H1 (cell line): ENCODE results near the gene SMAD6. TPM values are rescaled to one million over a fixed set of nuclear protein-coding genes. Genes with fewer than 3 reads are reported as not detected.

ENCODE experiments used
- CTCF ChIA-PET: fragments of 300-600 bp; sonication (Branson Sonifier 250); formaldehyde crosslinking; loops from one replicate; lab custom pipeline; 2021; ENCODE audit not compliant: partially characterized antibody; lab: Charles Lee
- POLR2A ChIA-PET: fragments of 300-600 bp; sonication (Branson Sonifier 250); formaldehyde crosslinking; loops from one replicate; lab custom pipeline; 2021; ENCODE audit warnings: inconsistent platforms; ENCODE audit not compliant: partially characterized antibody; lab: Charles Lee
- DNase-seq, 2 experiments: peaks; one replicate each; pipeline versions ENCODE4 v3.0.0 to v3.0.0-alpha.2; 2010 to 2022; ENCODE audit warnings: low spot score in 2 of 2, low read depth in 1 of 2, mixed read lengths in 1 of 2
- FAIRE-seq: peaks from 2 replicates; lab custom pipeline; 2011; peaks lifted over from hg19 to GRCh38; lab: Jason Lieb, UNC
- H2AFZ ChIP-seq: 2 replicates; pipeline ENCODE4 v1.8.1; 2012; ENCODE audit warnings: low read length, inconsistent platforms
- H2AK5ac ChIP-seq: 2 replicates; pipeline ENCODE4 v1.6.1; 2013; ENCODE audit warnings: low read depth, low read length
- H2BK120ac ChIP-seq: replicated peaks from 2 replicates; pipeline ENCODE3; 2013; ENCODE audit warnings: low read depth, low read length, inconsistent platforms
- H2BK12ac ChIP-seq: 2 replicates; pipeline ENCODE4 v1.6.1; 2013; ENCODE audit warnings: low read depth, low read length
- H2BK15ac ChIP-seq: 2 replicates; pipeline ENCODE4 v1.6.1; 2013; ENCODE audit warnings: low read length
- H2BK20ac ChIP-seq: 2 replicates; pipeline ENCODE4 v1.6.1; 2013; ENCODE audit warnings: low read length
- H2BK5ac ChIP-seq: 2 replicates; pipeline ENCODE4 v1.6.1; 2013; ENCODE audit warnings: low read depth, low read length
- H3K14ac ChIP-seq: 2 replicates; pipeline ENCODE4 v1.6.1; 2013; ENCODE audit warnings: inconsistent platforms; ENCODE audit not compliant: insufficient read length
- H3K18ac ChIP-seq: 2 replicates; pipeline ENCODE4 v1.6.1; 2013; ENCODE audit warnings: low read length; ENCODE audit errors: extremely low read depth
- H3K23ac ChIP-seq: 2 replicates; pipeline ENCODE4 v1.6.1; 2013; ENCODE audit warnings: inconsistent platforms; ENCODE audit not compliant: insufficient read length
- H3K23me2 ChIP-seq: 2 replicates; pipeline ENCODE4 v1.6.1; 2013; ENCODE audit warnings: low read depth, low read length
- H3K27ac ChIP-seq: 2 replicates; pipeline ENCODE4 v1.6.1; 2011; ENCODE audit warnings: low read depth, low read length, inconsistent platforms
- H3K27me3 ChIP-seq, 4 experiments: replicated peaks in 1 of 4; 1 replicate in 1 of 4; 2 replicates in 3 of 4; pipeline versions ENCODE4 v1.6.1 to v1.8.1; 2011 to 2013; ENCODE audit warnings: low read length in 3 of 4, mild to moderate bottlenecking in 3 of 4, inconsistent platforms in 2 of 4, mixed read lengths in 2 of 4, moderate library complexity in 1 of 4; ENCODE audit not compliant: control insufficient read depth in 3 of 4, insufficient read depth in 3 of 4; ENCODE audit errors: extremely low read depth in 1 of 4
- H3K36me3 ChIP-seq, 4 experiments: 2 replicates each; pipeline versions ENCODE4 v1.6.1 to v1.8.1; 2011 to 2013; ENCODE audit warnings: mild to moderate bottlenecking in 4 of 4, low read length in 3 of 4, moderate library complexity in 2 of 4, control low read depth in 1 of 4, inconsistent platforms in 1 of 4; ENCODE audit not compliant: insufficient read depth in 4 of 4, control insufficient read depth in 2 of 4
- H3K4ac ChIP-seq: replicated peaks from 2 replicates; pipeline ENCODE3; 2013; ENCODE audit warnings: low read length, low read depth, mixed read lengths, inconsistent platforms; ENCODE audit not compliant: insufficient read length
- H3K4me1 ChIP-seq, 4 experiments: replicated peaks in 1 of 4; 1 replicate in 1 of 4; 2 replicates in 3 of 4; pipeline versions ENCODE4 v1.6.1 to v1.8.1; 2011 to 2013; ENCODE audit warnings: low read length in 3 of 4, inconsistent platforms in 2 of 4, mixed read lengths in 1 of 4; ENCODE audit not compliant: insufficient read depth in 4 of 4, control insufficient read depth in 3 of 4
- H3K4me2 ChIP-seq, 2 experiments: 2 replicates each; pipeline versions ENCODE4 v1.6.1 to v1.8.1; 2011 to 2013; ENCODE audit warnings: low read depth in 2 of 2, low read length in 2 of 2, control low read depth in 1 of 2, inconsistent platforms in 1 of 2, mild to moderate bottlenecking in 1 of 2; ENCODE audit not compliant: insufficient read depth in 1 of 2
- H3K4me3 ChIP-seq, 4 experiments: fragments of 200-600, 300-600 bp in 1 of 4; sonication (generic), shearing (Covaris generic), sonication (Bioruptor Twin) in 1 of 4; 2 replicates each; pipeline versions ENCODE4 v1.5.1 to v1.8.1; 2011 to 2016; ENCODE audit warnings: low read length in 4 of 4, low read depth in 3 of 4, control low read depth in 2 of 4, inconsistent platforms in 2 of 4, mild to moderate bottlenecking in 2 of 4, mixed read lengths in 1 of 4, moderate library complexity in 1 of 4; ENCODE audit not compliant: insufficient read depth in 2 of 4; ENCODE audit errors: extremely low read depth in 1 of 4
- H3K56ac ChIP-seq: replicated peaks from 2 replicates; pipeline ENCODE3; 2013; ENCODE audit warnings: low read depth, mild to moderate bottlenecking, mixed read lengths, low read length, inconsistent platforms; ENCODE audit not compliant: insufficient read length
- H3K79me1 ChIP-seq: 2 replicates; pipeline ENCODE4 v1.6.1; 2013; ENCODE audit warnings: low read depth, low read length, control low read depth
- H3K79me2 ChIP-seq, 2 experiments: 2 replicates each; pipeline versions ENCODE4 v1.6.1 to v1.8.1; 2012 to 2013; ENCODE audit warnings: low read length in 2 of 2, mild to moderate bottlenecking in 2 of 2, inconsistent platforms in 1 of 2; ENCODE audit not compliant: insufficient read depth in 2 of 2, control insufficient read depth in 1 of 2
- H3K9ac ChIP-seq, 4 experiments: replicated peaks in 1 of 4; 1 replicate in 1 of 4; 2 replicates in 3 of 4; pipeline versions ENCODE4 v1.6.1 to v1.8.1; 2011 to 2013; ENCODE audit warnings: low read depth in 3 of 4, low read length in 3 of 4, control low read depth in 2 of 4, mild to moderate bottlenecking in 2 of 4, moderate library complexity in 2 of 4, inconsistent platforms in 1 of 4; ENCODE audit errors: extremely low read depth in 1 of 4
- H3K9me3 ChIP-seq, 2 experiments: 2 replicates each; pipeline versions ENCODE4 v1.6.1 to v1.8.1; 2012 to 2013; ENCODE audit warnings: mild to moderate bottlenecking in 2 of 2, moderate library complexity in 2 of 2, control low read depth in 1 of 2, inconsistent platforms in 1 of 2, low read depth in 1 of 2, low read length in 1 of 2, mixed read lengths in 1 of 2; ENCODE audit not compliant: insufficient read depth in 2 of 2
- H4K20me1 ChIP-seq, 2 experiments: replicated peaks in 1 of 2; 2 replicates each; pipeline versions ENCODE3 to v1.8.1; 2011 to 2013; ENCODE audit warnings: inconsistent platforms in 2 of 2, low read length in 2 of 2, mild to moderate bottlenecking in 1 of 2; ENCODE audit not compliant: insufficient read depth in 2 of 2, control insufficient read depth in 1 of 2
- H4K5ac ChIP-seq: 2 replicates; pipeline ENCODE4 v1.6.1; 2013; ENCODE audit warnings: low read length, low read depth, mixed read lengths, inconsistent platforms; ENCODE audit not compliant: insufficient read length
- H4K8ac ChIP-seq: 2 replicates; pipeline ENCODE4 v1.8.0; 2013; ENCODE audit warnings: mild to moderate bottlenecking, moderate library complexity, low read length, inconsistent platforms; ENCODE audit not compliant: insufficient read depth; ENCODE audit errors: extremely low read depth
- H4K91ac ChIP-seq: replicated peaks from 2 replicates; pipeline ENCODE3; 2013; ENCODE audit warnings: low read length, mixed read lengths, inconsistent platforms; ENCODE audit not compliant: insufficient read length
- EZH2 ChIP-seq: fragments of 200-600 bp; sonication (generic); IDR thresholded peaks from 2 replicates; pipeline ENCODE4 v1.7.1; 2012; ENCODE audit warnings: low read depth, mild to moderate bottlenecking, moderate library complexity, low read length, inconsistent platforms; ENCODE audit not compliant: severe bottlenecking
- JUN ChIP-seq: IDR thresholded peaks from 2 replicates; pipeline ENCODE4 v1.6.1; 2011; ENCODE audit warnings: low read depth, mild to moderate bottlenecking, improper control_type of control experiment, low read length
- KDM5A ChIP-seq: fragments of 200-600 bp; IDR thresholded peaks from 2 replicates; pipeline ENCODE4 v1.7.1; 2012; ENCODE audit warnings: mild to moderate bottlenecking, low read length, inconsistent platforms, mixed read lengths
- TAF1 ChIP-seq: IDR thresholded peaks from 2 replicates; pipeline ENCODE4 v1.6.1; 2011; ENCODE audit warnings: mild to moderate bottlenecking, low read depth, low read length
- WGBS, 2 experiments: shearing (Covaris generic) in 1 of 2; methylation state at CpG; one replicate each; pipeline versions ENCODE4 v1.1.6 to v1.1.7; 2013 to 2015; ENCODE audit warnings: low lambda C conversion rate in 2 of 2, mixed read lengths in 2 of 2, inconsistent platforms in 1 of 2, low coverage in 1 of 2, missing lambda C conversion rate in 1 of 2; ENCODE audit not compliant: insufficient replicate concordance in 2 of 2, insufficient coverage in 1 of 2, insufficient read length in 1 of 2; ENCODE audit errors: extremely low coverage in 1 of 2, missing lambda C conversion rate in 1 of 2; 5-methylcytosine and 5-hydroxymethylcytosine counted together
- polyA plus RNA-seq, 7 experiments: library from polyadenylated mRNA; depleted of rRNA in 3 of 7; stranded (reverse) in 5 of 7; unstranded in 2 of 7; fragments of >200 nt in 5 of 7; fragments of 200-250 nt in 2 of 7; gene quantifications; 1 replicate in 5 of 7; 2 replicates in 1 of 7; 4 replicates in 1 of 7; pipeline versions ENCODE4 v1.2.1 to v1.2.3, GENCODE V29; 2011 to 2013; ENCODE audit warnings: missing spikeins in 2 of 7, mixed read lengths in 2 of 7
- total RNA-seq: library from RNA; stranded (reverse); fragmentation: NEBNext Ultra II Directional; extraction: Animal tissue kit (Norgen Biotek cat#: 25700); gene quantifications from 2 replicates; pipeline ENCODE4 v1.2.1, GENCODE V29; 2021

SMAD6 gene
- total and polyA plus RNA-seq, 2 of the 8 experiments (the other 6 are each of a cell fraction or from before 2014, with no cell fraction given), result 1.8 to 7.0 TPM

DNA sequence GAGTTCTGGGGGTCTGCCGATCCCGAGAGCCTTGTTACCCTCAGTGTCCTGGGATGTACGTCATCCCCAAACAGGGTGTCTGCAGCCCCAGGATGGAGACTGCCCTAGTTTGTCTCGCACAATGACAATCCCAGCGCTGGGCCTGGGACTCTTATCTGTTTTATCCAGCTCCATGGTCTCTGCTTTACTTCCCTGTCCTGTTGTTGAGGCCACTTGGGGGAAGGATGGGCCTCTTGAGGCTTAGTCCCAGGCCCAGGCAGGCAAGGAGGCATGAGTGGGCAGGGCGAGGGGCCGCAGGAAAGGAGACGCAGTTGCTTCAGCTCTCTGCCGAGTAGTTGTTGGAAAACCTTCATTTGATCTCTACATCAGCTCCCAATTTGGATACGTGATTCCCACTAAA is 17.4 kb downstream of the SMAD6 start:
- Histone ChIP-seq H3K9me3 (no peaks in the 10 kb centered on the region), H3K56ac (no peak overlapping the region), H3K4me2 (no peak overlapping the region), H3K23ac (no peak overlapping the region), H4K91ac (no peak overlapping the region), H3K18ac (no peak overlapping the region), H2BK5ac (no peak overlapping the region), H3K79me2 (no peaks in the 10 kb centered on the region), H4K20me1 (peaks cover 0 to 6% of the 10 kb centered on the region in 2 experiments), H3K14ac (no peak overlapping the region), H3K4ac (no peak overlapping the region), H2BK120ac (no peak overlapping the region), H2BK20ac (no peak overlapping the region), H2BK12ac (no peak overlapping the region), H2AK5ac (no peak overlapping the region), H2AFZ (no peak overlapping the region), H3K4me1 (peaks cover 0 to 6% (median 2%) of the 10 kb centered on the region in 4 experiments; a peak in 4 of 7 replicates), H2BK15ac (no peak overlapping the region), H3K27me3 (no peaks in the 10 kb centered on the region), H3K9ac (no peak overlapping the region), H3K27ac (no peak overlapping the region), H4K8ac (no peak overlapping the region), H3K4me3 (no peak overlapping the region), H4K5ac (no peak overlapping the region), H3K79me1 (peaks cover 3% of the 10 kb centered on the region; the same call in 1 of the 2 replicates), H3K36me3 (peaks cover 0 to 11% (median 0%) of the 10 kb centered on the region in 4 experiments; a peak in 3 of 8 replicates), H3K23me2 (no peaks in the 10 kb centered on the region)
- DNase-seq, result no peak
- no peak for FAIRE-seq
- 84% methylated on average over 10 of the region's 10 CpGs; no CpG with 5 or more reads in 1 of the 2 experiments for WGBS, 2 experiments
- ChIA-PET POLR2A (interaction anchor here (0.7 to 1.1 kb wide), 4 partner anchors 9 to 21 kb away, joined by 3 to 4 read pairs (median 3); partner anchors contain the start of gene SMAD6), CTCF (interaction anchor here (0.7 to 10.6 kb wide), 10 partner anchors 9 to 118 kb away, joined by 3 to 105 read pairs (median 4); no protein-coding TSS in a partner anchor)
- no peak for TF ChIP-seq KDM5A
- no peak for TF ChIP-seq TAF1
- TF ChIP-seq JUN, result no peak
- TF ChIP-seq EZH2, result no peak
